ENCODE data around the gene SLC5A9. TPM values are rescaled to one million over a fixed set of nuclear protein-coding genes. Genes with fewer than 3 reads are reported as not detected.
"Not testable (repeated sequence)": the region's sequence is repeated elsewhere in the genome, so short reads cannot be mapped to it uniquely, and the experiment has no call there.

Gene SLC5A9
- total RNA-seq, 2 donors from 2014 or later: not detected

DNA sequence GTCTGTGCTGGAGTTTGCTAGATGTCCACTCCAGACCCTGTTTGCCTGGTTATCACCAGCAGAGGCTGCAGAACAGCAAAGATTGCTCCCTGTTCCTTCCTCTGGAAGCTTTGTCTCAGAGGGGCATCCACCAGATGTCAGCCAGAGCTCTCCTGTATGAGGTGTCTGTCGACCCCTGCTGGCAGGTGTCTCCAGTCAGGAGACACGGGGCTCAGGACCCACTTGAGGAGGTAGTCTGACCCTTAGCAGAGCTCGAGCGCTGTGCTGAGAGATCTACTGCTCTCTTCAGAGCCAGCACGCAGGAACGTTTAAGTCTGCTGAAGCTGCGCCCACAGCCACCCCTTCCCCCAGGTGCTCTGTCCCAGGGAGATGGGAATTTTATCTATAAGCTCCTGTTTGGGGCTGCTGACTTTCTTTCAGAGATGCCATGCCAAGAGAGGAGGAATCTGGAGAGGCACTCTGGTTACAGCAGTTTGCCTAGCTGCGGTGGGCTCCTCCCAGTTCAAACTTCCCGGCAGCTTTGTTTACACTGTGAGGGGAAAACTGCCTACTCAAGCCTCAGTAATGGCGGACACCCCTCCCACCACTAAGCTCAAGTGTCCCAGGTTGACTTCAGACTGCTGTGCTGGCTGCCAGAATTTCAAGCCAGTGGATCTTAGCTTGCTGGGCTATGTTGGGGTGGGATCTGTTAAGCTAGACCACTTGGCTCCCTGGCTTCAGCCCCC, 62.3 kb downstream of the SLC5A9 start:
- H3K27ac Mint-ChIP-seq; H3K9me3 Mint-ChIP-seq; H3K36me3 Mint-ChIP-seq (ENCODE audit: low read depth); H3K4me1 Mint-ChIP-seq; H3K4me3 Mint-ChIP-seq; H3K27me3 Mint-ChIP-seq; ATAC-seq (replicated peaks): not testable (repeated sequence)

- H3K27ac Mint-ChIP-seq: no peak overlapping the region
- no peaks in the 10 kb centered on the region for H3K9me3 Mint-ChIP-seq
- H3K4me1 Mint-ChIP-seq: no peaks in the 10 kb centered on the region
- H3K36me3 Mint-ChIP-seq (ENCODE audit: low read depth): no peaks in the 10 kb centered on the region
- H3K4me3 Mint-ChIP-seq: no peak overlapping the region
- no peaks in the 10 kb centered on the region for H3K27me3 Mint-ChIP-seq
- no peak for ATAC-seq (replicated peaks)
Observed at GRCh38 chr1:48285525-48285924, 63.0 kb downstream of the SLC5A9 start.

- Mint-ChIP-seq H3K27ac (no peak overlapping the region), H3K4me3 (no peak overlapping the region), H3K4me1 (no peaks in the 10 kb centered on the region), H3K36me3 (ENCODE audit: low read depth) (no peaks in the 10 kb centered on the region), H3K27me3 (no peaks in the 10 kb centered on the region), H3K9me3 (no peaks in the 10 kb centered on the region)
- no peak for ATAC-seq (replicated peaks)
Observed at GRCh38 chr1:48291421-48291820, 68.9 kb downstream of the SLC5A9 start.

DNA sequence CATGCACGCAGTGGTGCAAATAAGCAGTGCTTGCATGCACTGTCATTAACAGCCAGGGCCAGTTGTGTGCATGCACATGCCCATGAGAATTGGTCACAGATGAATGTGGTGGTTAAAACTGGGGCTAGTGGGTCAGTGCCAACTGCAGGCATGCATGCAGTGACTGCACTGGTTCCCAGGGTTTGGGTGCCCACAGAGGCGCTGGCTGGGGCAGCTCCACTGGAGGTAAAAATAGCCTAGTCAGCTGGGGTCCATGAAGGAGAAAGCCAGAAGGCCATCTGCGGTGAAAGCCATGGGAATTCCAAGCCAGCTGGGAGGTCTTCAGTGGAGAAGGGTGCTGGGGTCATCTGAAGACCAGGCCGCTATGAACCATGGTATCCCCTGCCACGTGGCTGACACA, 70.2 kb downstream of the SLC5A9 start:
- H3K27ac Mint-ChIP-seq: no peak overlapping the region
- H3K27me3 Mint-ChIP-seq: no peaks in the 10 kb centered on the region

DNA sequence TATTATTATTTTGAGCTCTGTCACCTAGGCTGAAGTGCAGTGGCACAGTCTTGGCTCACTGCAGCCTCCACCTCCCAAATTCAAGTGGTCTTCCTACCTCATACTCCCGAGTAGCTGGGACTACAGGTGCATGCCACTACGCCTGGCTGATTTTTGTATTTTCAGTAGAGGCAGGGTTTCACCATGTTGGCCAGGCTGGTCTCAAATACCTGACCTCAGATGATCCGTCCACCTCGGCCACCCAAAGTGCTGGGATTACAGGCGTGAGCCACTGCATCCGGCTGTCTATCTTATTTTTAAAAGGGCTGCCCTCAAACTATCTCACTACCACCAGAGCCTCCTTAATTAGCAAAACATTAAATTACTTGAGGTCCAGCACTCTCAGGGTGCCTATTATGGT, 71.6 kb downstream of the SLC5A9 start:
- H3K4me3 Mint-ChIP-seq; H3K27ac Mint-ChIP-seq; H3K27me3 Mint-ChIP-seq; H3K9me3 Mint-ChIP-seq; H3K36me3 Mint-ChIP-seq (ENCODE audit: low read depth); H3K4me1 Mint-ChIP-seq; ATAC-seq (replicated peaks): not testable (repeated sequence)

More for the DNA sequence above, 70.2 kb downstream of the SLC5A9 start:
- no peak for ATAC-seq (replicated peaks)
- Mint-ChIP-seq H3K4me1 (no peaks in the 10 kb centered on the region), H3K4me3 (no peak overlapping the region), H3K36me3 (ENCODE audit: low read depth) (no peaks in the 10 kb centered on the region), H3K9me3 (no peaks in the 10 kb centered on the region)

- Mint-ChIP-seq H3K36me3 (ENCODE audit: low read depth) (no peaks in the 10 kb centered on the region), H3K4me1 (no peaks in the 10 kb centered on the region), H3K27me3 (no peaks in the 10 kb centered on the region), H3K9me3 (peaks cover under 1% of the 10 kb centered on the region), H3K27ac (no peak overlapping the region), H3K4me3 (no peak overlapping the region)
- ATAC-seq (replicated peaks): no peak
Observed at GRCh38 chr1:48294656-48295055, 72.1 kb downstream of the SLC5A9 start.

Other genes with a start within 250 kb of the SLC5A9 start
- not detected for gene TRABD2B, start 225.3 kb upstream of the SLC5A9 start, total RNA-seq
- 1 to 10 TPM; 1.1 to 2.7 TPM for gene SPATA6, start 249.5 kb downstream of the SLC5A9 start, total RNA-seq

Data from activated T-helper 17 cell treated with anti-CD3 and anti-CD28 coated beads, Interleukin-2, amount 50 U/mL, for 72 hours (primary cell).